ENCODE data around the gene GCC1. TPM values are rescaled to one million over a fixed set of nuclear protein-coding genes. Genes with fewer than 3 reads are reported as not detected.

Gene GCC1, protein sequence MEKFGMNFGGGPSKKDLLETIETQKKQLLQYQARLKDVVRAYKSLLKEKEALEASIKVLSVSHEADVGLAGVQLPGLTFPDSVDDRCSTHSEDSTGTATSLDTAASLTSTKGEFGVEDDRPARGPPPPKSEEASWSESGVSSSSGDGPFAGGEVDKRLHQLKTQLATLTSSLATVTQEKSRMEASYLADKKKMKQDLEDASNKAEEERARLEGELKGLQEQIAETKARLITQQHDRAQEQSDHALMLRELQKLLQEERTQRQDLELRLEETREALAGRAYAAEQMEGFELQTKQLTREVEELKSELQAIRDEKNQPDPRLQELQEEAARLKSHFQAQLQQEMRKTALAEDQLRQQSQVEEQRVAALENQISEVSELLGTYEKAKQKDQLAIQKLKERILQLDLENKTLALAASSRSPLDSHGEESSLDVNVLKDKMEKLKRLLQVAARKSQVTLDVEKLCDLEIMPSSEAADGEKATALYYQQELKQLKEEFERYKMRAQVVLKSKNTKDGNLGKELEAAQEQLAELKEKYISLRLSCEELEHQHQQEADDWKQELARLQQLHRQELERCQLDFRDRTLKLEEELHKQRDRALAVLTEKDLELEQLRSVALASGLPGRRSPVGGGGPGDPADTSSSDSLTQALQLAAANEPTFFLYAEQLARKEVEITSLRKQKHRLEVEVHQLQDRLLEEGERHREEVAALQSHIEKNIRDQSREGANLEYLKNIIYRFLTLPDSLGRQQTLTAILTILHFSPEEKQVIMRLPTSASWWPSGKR
- total RNA-seq, result 21.4 and 22.5 TPM in 2 replicates
- polyA plus RNA-seq (2012), result 21.0 TPM

DNA sequence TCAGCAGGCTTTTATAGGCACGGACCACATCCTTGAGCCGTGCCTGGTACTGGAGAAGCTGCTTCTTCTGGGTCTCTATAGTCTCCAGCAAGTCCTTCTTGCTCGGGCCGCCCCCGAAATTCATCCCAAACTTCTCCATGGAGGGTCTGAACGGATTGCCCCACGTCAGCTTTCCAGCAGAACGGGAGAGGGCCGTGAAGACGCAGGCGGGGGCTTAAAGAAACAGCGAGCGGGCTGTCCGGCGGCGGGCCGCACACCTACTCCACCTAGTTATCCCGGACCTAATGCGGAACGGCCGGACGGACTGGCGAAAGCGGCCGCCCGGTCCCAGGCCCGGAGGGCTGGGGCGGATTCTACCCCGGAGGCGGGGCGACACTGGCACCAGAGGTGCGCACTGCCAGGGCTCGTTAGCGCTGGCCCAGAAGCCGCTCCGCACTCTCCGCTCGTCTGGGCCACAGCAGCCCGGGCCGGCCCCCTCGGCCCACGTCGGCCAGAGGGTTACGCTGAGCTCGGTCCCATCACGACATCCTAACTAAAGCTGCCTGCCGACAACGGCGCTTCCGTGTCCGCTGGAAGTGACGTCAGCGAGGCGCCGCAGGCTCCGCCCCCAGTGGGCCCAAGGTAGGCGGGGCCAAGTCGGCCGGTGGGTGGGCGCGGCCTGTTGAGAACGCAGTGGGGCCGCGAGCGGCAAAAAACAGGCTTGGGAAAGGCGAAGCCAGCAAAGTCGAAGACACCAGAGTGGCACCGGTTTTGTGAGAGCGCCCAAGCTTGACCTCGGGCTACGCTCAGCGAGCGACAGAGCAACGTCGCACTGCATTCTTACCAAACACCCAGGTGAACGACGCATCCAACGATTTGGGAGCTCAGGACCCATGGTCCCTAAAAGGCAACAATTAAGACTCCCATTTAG, at the start of gene GCC1:
Gene GCC1 (minus strand): TSS at position 553 of the 910 bp plus-strand sequence. CDS start 414 bp downstream, at position 139.
- DNase-seq (ENCODE audit: low read depth), result peak; percentile 92

DNA sequence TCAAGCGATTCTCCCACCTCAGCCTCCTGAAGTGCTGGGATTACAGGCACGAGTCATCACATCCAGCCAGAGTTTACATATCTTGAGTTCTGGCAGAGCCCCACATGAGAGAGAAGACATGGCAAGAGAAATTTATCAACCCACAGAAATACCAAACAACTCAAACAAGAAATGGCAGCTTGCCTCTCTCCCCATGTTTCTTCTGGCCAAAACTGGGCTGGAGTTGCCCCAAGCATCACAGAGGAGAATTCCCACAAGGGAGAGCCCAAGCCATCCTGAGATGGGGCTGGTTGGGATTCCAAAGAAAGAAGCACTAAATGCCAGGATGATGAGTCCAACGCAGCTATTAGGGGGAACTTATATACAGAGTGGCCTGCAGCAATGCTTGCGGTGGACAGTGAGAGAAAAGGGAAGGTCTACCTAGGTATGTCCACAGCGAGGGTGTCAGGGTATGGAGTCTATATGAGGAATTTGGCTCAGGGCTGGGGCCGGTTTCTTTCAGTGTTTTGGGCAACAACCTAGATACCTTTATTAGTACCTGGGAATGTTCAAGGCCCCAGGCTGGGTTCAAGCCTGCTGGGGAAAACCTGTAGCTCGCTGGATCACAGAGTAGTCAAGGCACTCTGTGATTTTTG, 47.0 kb upstream of the GCC1 start:
- peak; percentile 12 for DNase-seq (ENCODE audit: low read depth)

DNA sequence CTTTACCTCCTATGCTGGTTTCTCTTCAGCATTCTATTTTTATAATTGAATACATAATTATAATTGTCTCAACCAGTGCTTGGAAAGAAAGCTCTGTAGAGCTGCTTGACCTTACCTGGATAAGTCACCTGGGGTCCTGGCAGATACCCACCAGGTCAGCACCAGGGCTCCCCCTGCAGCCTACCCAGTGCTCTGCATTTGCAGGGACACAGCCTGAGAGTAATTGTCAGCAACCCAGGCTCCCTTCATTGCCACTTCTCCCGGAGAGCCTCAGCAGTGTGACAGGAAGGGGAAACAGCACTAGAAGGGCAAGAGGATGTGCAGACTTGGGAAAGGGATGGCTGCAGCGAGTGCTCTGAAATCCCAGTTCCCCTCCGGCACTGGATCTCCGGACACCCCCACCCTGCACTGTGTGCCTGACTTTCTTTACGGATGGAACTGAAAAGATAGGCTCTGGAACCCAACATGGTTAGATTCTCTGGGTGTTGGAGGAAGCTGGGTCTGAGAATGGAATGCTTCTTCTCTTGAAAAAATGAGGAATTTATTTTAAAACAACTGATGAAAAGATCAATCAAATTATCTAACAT, 44.0 kb upstream of the GCC1 start:
- DNase-seq (ENCODE audit: low read depth), result no peak

DNA sequence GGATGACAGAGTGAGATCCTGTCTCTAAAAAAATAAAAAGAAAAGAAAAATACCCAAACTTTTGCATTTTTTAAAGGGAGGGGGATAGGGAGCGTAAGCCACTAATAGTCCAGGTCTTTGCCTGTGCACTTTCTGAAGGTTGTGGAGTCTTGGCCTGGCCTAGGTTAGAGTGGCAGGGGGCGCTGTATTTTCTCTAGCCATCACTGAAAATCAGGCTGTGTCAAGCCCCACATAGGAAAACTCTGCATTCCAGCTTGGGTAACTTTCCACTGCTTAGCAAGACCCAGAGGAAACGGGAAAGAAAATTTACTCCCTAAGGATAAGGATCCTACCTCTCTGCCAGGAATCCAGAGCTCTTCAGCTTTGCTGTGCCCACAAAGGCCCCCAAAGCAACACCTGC, 43.0 kb upstream of the GCC1 start:
- DNase-seq (ENCODE audit: low read depth), result no peak

DNA sequence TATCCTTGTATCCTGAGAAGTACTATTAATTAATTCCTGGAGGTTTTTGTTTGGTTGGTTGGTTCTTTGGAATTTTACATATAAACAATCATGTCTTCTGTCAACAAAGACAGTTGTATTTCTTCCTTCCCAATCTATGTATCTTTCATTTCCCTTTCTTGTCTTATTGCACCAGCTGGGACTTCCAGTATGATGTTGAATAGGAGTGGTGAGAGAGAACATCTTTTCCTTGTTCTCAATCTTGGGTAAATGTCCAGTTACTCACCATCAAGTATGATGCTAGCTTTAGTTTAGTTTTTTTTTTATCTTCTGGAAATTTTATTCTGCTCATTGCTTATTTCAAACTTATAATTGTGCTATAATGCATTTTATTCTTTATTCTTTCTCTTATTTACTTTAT, 39.9 kb upstream of the GCC1 start:
- DNase-seq (ENCODE audit: low read depth), result no peak

DNA sequence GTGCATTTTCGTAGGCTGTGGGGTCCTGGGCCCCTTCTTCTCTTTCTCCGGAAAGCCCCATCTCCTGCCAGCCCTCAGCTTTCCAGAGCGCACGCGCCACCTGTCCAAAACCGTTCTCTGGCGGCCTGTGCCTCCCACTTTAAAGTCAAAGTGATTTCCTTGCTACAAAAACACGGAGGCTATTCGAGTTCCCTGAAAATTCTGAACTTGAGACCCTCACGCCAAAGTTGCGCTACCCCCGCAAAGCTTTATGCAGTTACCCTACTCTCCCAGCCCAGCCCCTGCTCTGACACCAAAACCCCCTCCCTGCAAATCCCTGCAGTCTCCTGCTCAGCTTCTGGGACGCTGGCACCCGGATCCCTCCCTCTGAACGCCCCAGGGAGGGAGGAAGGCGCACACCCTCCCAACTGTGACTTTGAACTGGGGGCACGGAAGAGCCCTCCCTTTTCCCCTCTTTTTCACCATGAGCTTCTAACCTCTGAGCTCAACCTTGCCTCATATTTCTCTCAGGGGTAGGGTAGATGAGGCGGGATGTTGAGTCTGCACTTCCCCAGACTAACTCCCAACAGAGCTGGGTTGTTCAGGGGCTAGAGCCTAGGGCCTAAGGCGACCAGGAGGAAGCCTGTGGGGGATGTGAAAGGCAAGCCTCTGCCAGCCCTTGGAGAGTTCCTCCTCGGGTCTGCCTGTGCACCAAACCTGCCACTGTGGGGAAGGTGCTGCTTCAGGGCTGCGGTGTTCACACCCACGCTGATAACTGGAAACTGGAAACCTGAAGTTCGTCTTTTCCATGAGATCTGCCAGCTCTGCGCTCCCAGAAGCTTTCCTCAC, 35.2 kb upstream of the GCC1 start:
- DNase-seq (ENCODE audit: low read depth), result no peak

DNA sequence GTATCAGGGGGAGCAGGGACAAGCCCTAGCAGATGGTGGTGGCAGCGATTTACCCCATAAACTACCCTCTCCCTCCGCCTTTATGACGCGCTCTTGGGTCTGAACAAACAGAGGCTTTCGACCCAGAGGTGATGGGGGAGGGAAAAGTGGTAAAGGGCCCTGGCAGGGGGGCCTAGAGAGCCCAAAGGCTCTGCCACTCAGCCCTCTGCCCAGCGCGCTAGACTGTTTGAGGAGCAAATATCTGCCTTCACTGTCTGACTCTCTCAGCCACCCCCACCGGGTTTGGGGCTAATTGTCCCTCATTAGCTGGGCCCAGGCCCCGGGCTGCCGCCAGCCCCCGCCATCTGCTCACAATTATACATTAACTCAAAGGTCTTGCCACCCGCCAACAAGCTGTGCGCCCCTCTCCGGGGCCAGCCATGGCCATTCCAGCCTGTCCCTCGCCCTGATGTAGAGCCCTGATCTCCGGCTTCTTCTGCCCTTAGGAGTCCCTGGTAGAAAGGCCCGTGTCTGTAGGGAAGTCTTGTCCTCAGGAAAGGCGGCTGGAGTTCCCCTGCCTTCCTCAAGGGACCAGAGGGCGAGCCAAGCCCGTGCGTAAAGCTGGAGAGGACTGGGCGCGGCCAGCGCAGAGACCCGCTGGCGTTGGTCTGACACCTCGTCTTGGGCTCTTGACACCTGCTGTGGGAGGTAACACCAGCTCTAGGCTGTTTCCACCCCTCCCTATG, 34.4 kb upstream of the GCC1 start:
- DNase-seq (ENCODE audit: low read depth), result peak; percentile 9

DNA sequence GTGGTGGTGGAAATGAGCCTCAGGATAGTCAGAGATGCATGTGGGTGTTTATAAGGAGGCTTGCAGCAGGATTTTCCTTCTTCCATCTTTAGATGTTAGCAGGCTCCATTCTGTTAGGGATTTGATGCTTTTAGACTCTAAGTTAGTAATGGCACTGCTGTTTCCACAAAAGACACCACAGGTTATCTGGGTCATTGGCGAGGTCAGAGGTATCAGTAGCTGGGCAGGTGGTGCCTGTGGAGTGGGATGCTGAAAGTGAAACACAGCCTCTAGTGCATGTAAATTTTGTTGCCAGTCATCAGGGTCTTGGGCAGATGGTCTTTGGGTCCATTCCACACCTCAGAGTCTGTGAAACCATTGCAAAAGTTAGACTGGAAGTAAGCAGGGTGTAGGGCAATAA, 33.4 kb upstream of the GCC1 start:
- no peak for DNase-seq (ENCODE audit: low read depth)

DNA sequence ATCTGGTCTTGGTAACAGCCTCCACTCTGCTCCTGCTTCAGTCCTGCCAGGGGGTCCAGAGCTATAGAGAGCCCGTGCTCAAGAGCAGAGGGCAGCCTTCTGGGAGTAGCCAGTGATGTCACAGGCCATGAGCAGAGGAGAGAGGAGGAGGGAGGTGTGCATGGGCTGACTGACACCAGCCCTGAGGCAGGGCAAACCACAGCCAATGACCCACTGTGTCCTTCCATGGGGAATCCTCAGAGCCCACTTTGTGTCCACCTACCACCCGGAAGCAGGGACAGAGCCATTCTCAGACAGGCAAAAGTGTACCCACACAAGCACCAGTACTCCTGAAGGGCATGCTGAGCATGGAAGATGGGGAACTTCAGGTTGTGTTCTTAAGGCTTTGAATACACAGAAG, 32.6 kb upstream of the GCC1 start, which contains the start of gene PAX4:
Gene PAX4 (minus strand): TSS at position 101 of the 400 bp plus-strand sequence. CDS start 2,214 bp downstream, outside the sequence.
- no peak for DNase-seq (ENCODE audit: low read depth)

DNA sequence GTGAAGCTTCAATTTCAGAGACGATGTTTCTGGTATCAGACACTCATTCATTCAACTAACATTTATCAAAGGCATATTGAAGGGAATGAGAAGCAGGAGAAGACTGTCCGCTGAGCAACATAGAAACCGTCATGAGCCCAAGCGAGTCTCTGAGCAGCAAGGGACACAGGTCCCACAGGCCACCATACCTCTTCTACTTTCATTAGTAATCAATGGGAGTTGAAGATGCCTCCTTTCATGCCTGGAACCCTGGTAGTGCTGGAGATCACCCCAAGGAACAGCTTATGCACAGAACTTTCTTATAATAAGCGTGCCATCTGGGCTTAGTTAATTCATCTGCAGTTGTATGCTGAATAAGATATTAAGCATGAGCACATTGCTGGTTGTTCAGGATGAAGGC, 31.3 kb upstream of the GCC1 start:
- no peak for DNase-seq (ENCODE audit: low read depth)

DNA sequence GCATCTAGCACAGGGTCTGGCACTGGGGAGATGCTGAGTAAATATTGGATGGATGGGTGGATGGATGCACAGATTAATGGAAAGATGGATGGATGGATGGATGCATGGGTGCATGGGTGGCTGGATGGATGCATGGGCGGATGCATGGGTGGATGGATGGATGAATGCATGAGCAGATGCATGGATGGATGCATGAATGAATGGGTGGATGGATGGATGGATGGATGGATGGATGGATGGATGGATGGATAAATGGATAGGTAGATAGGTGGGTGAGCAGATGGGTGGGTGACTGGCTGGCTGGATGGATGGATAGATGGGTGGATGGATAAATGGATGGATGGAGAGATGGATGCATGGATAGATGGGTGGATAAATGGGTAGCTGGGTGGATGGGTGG, 26.9 kb upstream of the GCC1 start:
- no peak for DNase-seq (ENCODE audit: low read depth)

DNA sequence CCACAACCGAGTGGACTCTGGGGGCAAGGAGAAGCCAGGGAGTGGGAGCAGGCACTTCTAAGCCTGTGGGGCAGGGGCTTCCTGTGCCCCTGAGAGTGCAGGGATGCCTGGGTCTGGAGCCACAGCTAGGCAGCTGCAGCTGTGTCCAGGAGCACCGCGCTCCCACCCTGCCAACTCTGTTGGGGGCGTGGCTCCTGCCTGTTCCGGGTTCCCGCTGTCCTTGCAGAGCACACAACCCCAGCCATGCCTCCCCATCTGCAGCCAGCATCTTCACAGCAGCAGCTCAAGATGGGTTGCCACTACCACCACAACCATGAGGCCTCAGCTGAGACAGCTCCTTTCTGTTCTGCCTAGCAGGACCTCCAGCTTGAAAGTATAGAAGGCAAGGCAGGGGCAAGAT, 23.9 kb upstream of the GCC1 start:
- DNase-seq (ENCODE audit: low read depth), result no peak

DNA sequence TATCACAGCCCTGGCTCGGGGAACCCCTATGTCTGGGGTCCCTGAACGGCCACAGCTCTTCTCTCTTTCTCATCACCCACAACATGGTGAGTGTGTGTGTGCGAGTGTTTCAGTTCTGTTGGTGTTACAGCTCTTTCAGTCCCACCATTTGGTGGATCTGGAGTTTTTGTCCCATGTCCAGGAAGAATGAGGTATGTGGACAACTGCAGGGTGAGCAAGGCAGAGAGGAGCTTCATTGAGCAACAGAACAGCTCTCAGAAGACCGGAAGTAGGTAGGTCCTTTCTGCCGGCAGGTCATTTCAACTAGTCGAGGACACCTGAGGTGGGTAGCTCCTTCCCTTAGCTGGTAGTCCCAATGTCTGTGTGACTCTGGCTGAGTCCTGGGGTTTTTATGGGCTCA, 23.1 kb upstream of the GCC1 start:
- no peak for DNase-seq (ENCODE audit: low read depth)

DNA sequence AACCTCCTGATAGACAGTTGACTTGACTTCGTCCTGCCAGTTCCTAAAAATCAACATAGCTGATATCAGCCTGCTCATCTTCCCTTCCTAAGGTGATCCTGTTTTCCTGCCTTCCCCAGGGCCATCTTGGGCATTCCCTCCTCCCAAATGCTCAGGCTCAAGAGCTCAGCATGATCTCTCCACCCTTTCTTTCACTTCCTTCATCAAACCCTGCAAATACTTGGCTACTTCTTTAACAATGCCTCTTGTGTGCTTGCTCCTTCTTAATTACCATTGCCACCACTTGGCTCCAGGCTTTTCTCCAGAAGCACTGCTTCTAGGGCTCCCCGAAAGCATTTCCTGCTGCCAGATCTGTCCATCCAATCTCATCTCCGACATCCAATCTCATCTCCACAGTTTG, 15.5 kb upstream of the GCC1 start:
- DNase-seq (ENCODE audit: low read depth), result no peak

DNA sequence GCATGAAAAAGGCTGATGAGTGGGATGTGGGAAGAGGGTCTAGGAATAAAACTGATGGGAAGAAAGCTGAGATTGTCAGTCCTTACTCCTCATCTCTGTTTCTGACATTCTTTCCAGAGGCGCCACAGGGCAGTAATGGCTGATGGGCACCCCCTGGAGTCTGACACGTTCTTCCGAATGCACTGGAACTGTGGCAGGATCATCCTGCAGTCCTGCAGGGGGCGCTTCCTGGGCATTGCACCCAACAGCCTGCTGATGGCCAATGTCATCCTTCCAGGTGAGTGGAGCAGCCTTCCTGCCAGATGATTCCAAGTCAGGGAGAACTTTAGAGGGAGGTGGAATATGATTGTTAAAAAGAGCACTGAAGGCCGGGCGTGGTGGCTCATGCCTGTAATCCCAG, 12.9 kb upstream of the GCC1 start:
- DNase-seq (ENCODE audit: low read depth), result no peak

DNA sequence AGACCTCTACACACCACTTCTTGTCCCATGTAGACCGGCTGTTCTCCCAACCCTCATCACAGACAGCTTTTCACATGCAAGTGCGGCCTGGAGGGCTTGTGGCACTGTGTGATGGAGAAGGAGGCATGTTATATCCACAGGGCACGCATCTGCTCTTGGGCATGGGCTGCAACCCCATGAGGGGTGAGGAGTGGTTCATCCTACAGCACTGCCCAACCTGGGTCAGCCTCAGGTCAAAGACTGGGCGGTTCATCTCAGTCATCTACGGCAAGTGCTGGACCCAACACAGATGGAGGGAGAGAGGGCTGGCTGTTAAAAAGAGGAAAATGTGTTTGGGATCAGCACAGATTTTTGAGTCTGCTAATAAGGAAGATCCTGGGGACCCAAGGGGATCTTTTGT, 10.3 kb upstream of the GCC1 start:
- DNase-seq (ENCODE audit: low read depth), result no peak

DNA sequence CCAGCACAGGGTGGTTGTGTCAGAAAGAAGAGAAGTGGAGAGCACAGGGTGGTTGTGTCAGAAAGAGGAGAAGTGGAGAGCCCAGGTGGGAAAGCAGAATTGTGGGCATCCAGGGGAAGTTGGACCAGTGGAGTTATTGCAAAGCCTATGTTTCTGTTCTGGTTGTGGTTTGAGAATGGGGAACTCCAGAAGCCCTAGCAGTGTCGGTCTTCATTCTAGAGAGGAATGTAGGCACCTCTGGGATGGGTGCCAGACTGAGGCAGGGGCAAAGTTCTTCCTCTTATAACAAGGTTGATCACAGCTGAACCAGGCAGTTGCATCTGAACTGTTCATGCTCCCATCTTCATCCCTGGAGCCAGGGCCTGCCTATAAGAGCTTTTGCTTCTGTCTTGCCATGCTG, 9.1 kb upstream of the GCC1 start:
- DNase-seq (ENCODE audit: low read depth), result no peak

DNA sequence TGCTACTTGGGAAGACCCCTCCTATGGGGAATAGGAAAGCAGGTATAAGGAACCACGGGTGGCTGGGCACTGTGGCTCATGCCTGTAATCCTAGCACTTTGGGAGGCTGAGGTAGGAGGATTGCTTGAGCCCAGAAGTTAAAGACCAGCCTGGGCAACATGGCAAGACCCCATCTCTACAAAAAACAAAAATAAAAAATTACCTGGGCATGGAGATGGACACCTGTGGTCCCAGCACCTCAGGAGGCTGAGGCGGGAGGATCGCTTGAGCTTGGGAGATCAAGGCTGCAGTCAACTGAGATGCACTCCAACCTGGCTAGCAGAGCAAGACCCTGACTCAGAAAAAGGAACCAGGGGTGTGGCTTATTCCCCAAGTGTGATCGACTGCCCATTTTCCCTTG, 7.2 kb upstream of the GCC1 start:
- no peak for DNase-seq (ENCODE audit: low read depth)

DNA sequence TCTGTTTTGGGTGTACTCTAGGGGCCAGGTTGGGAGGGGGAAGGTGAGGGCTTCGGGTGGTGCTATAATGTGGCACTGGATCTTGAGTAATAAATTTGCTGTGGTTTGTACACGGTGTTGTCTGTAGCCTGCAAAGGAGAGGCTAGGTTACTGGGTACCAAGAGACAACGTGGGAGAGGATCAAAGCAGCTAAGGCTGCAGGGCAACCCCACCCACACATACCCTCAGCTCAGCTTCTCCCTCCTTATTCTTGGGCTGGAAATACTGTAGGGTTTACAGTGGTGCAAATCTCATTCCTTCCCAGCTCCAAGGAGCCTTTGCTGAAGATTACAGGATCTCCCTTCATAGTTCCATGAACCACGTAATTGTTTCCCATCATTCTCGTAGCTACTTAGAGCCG, 6.2 kb upstream of the GCC1 start:
- DNase-seq (ENCODE audit: low read depth), result no peak
